K562 (cell line): ENCODE results near the gene CAMK2A. TPM values are rescaled to one million over a fixed set of nuclear protein-coding genes. Genes with fewer than 3 reads are reported as not detected.

ENCODE experiments used
- ARID4B ChIP-seq: sonication (generic); formaldehyde crosslinking; IDR thresholded peaks from 2 replicates; pipeline ENCODE4 v1.8.0; 2022; ENCODE audit warnings: mild to moderate bottlenecking, missing genetic modification reagents
- ERF ChIP-seq: fragments of 450-650 bp; formaldehyde crosslinking; IDR thresholded peaks from 2 replicates; pipeline ENCODE4 v1.4.0; 2020; ENCODE audit warnings: mild to moderate bottlenecking, mixed read lengths
- FOSL1 ChIP-seq: fragments of 200-800 bp; sonication (Bioruptor generic); conservative IDR thresholded peaks from 2 replicates; pipeline ENCODE4 v1.6.1; 2016; ENCODE audit warnings: missing genetic modification characterization, missing compliant biosample characterization
- HDAC1 ChIP-seq, 2 experiments: fragments of 450-650 bp; IDR thresholded peaks; 2 replicates each; pipeline ENCODE4 v1.6.1; 2016 to 2017; ENCODE audit warnings: inconsistent platforms in 1 of 2, mild to moderate bottlenecking in 1 of 2, moderate library complexity in 1 of 2
- MED1 ChIP-seq: sonication (generic); formaldehyde crosslinking; IDR thresholded peaks from 2 replicates; pipeline ENCODE4 v1.8.1; 2023; ENCODE audit warnings: missing genetic modification reagents, borderline replicate concordance
- NFYB ChIP-seq: IDR thresholded peaks from 2 replicates; pipeline ENCODE4 v1.6.1; 2011; ENCODE audit warnings: mild to moderate bottlenecking, moderate library complexity; ENCODE audit not compliant: insufficient read length; ENCODE audit errors: extremely low read depth
- REST ChIP-seq, 2 experiments: fragments of 450-650 bp; formaldehyde crosslinking in 1 of 2; IDR thresholded peaks; 2 replicates each; pipeline versions ENCODE4 v1.4.0 to v1.6.1; 2014 to 2020; ENCODE audit warnings: mild to moderate bottlenecking in 2 of 2, borderline replicate concordance in 1 of 2, low read depth in 1 of 2
- TFAP4 ChIP-seq: sonication (generic); formaldehyde crosslinking; IDR thresholded peaks from 2 replicates; pipeline ENCODE4 v1.8.0; 2022; ENCODE audit warnings: missing genetic modification reagents, mild to moderate bottlenecking, moderate library complexity, borderline replicate concordance
- ZNF584 ChIP-seq: fragments of 200-800 bp; sonication (Bioruptor generic); IDR thresholded peaks from 2 replicates; pipeline ENCODE4 v1.6.1; 2016; ENCODE audit warnings: low read depth, mild to moderate bottlenecking, missing genetic modification characterization, missing compliant biosample characterization
- ZNF644 ChIP-seq: fragments of 200-800 bp; sonication (Bioruptor generic); IDR thresholded peaks from 2 replicates; pipeline ENCODE4 v1.6.1; 2016; ENCODE audit warnings: low read depth, missing genetic modification characterization, missing compliant biosample characterization
- polyA plus RNA-seq, 8 experiments: library from polyadenylated mRNA; depleted of rRNA in 4 of 8; stranded (reverse) in 5 of 8; unstranded in 3 of 8; fragments of >200 nt; fragmentation: Nextera tagmentation in 2 of 8; fragmentation: Illumina TruSeq in 1 of 8; extraction: Ambion mirVana in 2 of 8; extraction: Trizol in 1 of 8; gene quantifications; 2 replicates each; pipeline versions ENCODE4 v1.2.1 to v1.2.3, GENCODE V29; 2011 to 2014; ENCODE audit warnings: inconsistent platforms in 1 of 8, missing spikeins in 1 of 8
- total RNA-seq, 7 experiments: library from RNA; depleted of rRNA in 6 of 7; stranded (reverse); fragments of >200 nt in 6 of 7; fragmentation: Illumina TruSeq in 2 of 7; extraction: Trizol in 2 of 7; gene quantifications; 2 replicates each; pipeline versions ENCODE4 v1.2.1 to v1.2.3, GENCODE V29; 2011 to 2021; ENCODE audit warnings: low replicate concordance in 1 of 7

The CAMK2A gene
- total and polyA plus RNA-seq, 9 of the 15 experiments (the other 6 are each of a cell fraction or from before 2014, with no cell fraction given): 0.01 to 0.18 (median 0.04) TPM; not detected in 6

DNA sequence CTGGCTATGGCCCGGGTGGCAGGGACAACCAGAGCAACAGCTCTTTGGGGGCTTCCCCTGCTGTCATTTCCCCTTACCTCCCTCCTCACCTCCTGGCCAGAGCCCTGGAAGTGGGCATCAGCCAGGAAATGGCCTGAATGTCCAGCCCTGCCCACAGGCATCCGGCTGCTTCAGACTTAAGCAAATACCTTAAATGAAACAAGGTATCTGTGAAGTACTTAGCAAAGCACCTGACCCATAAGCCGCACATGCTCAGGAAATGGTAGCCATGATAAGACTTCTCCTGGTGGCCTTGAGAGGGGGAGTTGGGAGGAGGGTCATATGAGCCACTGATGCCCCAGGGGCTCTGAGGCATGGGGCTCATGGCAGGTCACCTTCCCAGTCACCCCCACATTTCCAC, 43.8 kb downstream of the CAMK2A start (continued):
- TF ChIP-seq TFAP4 (CRISPR knock-in tag) (peak; percentile 7; the same call in 1 of the 2 replicates), ERF (CRISPR knock-in tag) (0 out of 2 replicates have a peak, but pooled peaks have one; percentile 7), ARID4B (peak; percentile 69; the same call in 1 of the 2 replicates), MED1 (no peak), HDAC1 (IDR thresholded peaks at IDR 0.05) (peak in 1 of 2 experiments; percentile 1; a peak in 1 of 4 replicates), REST (IDR thresholded peaks at IDR 0.05; ENCODE audit: borderline replicate concordance) (no peak), REST (CRISPR knock-in tag; IDR thresholded peaks at IDR 0.05; ENCODE audit: low read depth) (0 out of 2 replicates have a peak, but pooled peaks have one; percentile 30), ZNF584 (peak; percentile 47; the same call in 1 of the 2 replicates), NFYB (no peak), FOSL1 (0 out of 2 replicates have a peak, but pooled peaks have one; percentile 7), ZNF644 (tag) (0 out of 2 replicates have a peak, but pooled peaks have one; percentile 40)
